HG02763 (cell line): ENCODE results near the gene ITGA11.

Experiments
- ATAC-seq: cut with Tn5 transposase; IDR thresholded peaks from one replicate; pipeline ENCODE4 v1.9.1; 2021; ENCODE audit warnings: mild to moderate bottlenecking, moderate library complexity; ENCODE audit not compliant: unreplicated experiment

ITGA11 gene

DNA sequence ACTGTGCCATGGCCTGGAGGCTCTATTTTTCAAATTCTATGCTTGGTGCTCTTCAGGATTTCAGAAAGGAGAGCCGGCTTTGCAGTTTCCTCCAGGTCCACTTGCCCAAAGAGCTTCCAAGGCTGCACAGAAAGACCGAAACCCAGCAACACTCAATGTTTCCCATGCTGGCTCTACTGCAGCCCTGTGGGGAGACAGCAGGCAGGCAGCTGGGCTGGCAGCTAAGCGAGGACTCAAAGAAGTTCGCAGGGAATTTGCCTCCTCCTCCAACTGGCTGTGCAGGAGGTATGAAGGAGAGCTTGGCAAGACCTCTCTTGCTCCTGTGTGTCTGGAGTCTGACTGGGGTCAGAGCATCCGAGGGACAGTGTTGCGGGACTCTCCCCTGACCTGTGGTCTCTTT lies 17.4 kb upstream of the ITGA11 start:
- no peak for ATAC-seq

GRCh38 chr15:68447976-68448755 lies 16.2 kb upstream of the ITGA11 start:
- ATAC-seq, result no peak

DNA sequence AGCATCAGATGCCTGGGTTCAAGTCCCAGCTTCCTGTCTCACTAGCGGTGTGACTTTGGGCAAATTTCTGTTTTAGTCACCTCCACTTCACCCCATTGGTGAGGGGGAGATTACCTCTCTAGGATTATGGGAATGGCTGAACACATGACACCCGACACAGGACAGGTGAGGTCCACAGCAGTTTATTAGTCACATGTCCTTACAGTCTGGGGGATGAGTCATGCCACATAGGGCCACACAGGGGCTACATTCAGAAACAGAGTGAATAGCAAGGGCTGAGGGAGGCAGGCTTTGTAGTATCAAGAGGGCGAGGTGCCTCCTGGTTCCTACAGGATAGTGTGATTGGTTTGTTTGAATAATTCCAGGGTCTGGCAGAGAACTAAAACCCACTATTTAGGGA lies 15.2 kb upstream of the ITGA11 start:
- no peak for ATAC-seq

GRCh38 chr15:68445351-68445750 lies 13.4 kb upstream of the ITGA11 start:
- no peak for ATAC-seq

- ATAC-seq, result no peak
These were observed 12.4 kb upstream of the ITGA11 start for GRCh38 chr15:68444336-68444735.

DNA sequence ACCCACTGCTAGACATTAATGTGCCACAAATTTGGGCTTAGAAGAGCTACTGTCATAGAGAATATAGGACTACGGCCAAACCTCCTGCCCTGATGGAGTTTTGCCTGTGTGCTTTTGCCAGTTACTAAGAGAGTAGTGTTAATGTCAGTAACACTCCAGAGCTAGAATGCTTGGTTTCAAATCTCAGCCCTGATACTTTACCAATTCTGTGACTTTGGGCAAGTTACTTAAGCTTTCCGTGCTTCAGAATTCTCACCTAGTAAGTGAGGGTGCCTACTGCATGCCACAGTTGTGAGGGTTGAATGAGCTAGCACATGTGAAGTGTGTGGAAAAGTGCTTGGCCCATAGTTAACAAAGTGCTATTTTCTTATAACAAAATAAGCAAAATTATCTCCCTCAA lies 10.9 kb upstream of the ITGA11 start:
- ATAC-seq, result no peak

DNA sequence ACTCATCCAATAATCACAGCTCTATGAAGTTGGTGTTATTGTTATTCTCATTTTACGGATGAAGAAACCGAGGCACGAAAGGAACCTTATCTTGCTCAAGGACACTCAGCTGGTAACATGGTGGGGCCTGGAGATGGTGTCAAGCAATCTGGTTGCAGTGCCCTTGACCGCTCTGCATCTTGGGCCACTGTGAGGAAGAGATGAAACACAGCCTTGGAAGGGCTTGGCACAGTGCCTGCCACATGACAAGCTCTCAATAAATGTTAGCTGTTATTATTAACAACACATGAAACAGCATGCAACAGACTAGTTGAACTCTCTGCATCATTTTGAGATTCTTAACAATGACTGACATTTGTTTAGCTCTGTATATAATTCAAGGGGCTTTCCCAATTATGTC lies 10.1 kb upstream of the ITGA11 start:
- ATAC-seq, result no peak

DNA sequence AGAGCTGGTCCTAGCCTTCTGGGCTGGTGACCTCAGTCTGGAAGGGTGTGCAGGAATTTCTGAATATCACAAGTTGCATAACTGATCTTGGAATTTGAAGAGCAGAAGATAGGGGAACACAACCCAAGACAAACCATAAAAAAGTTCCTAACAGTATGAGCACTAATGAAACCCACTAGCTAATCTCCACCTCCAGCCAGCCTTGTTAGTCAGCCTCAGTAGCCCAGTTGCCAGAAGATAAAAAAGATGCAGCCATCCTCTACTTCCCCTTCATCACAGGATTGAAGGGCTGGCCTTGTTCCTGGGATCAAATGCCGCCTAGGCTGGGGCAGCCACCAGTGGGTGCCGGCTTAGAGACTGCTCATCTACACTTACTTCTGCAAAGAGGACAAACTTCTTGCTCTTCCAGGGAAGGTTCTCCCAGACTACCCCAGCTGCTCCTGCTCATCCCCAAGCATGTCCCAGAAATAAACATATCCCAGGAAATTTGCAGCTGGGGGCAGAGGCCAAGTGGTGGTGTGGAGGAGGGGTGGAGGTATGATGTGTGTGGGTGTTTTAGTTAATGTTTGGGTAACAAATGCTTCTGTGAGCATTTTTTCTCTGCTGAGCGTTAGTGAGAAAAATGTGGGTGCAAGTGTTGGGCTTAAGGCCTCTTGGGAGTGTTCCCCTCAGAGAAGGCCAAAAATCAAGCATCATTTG lies 9.2 kb upstream of the ITGA11 start:
- no peak for ATAC-seq

GRCh38 chr15:68440136-68440535 lies 8.2 kb upstream of the ITGA11 start:
- no peak for ATAC-seq

- no peak for ATAC-seq
These were observed 7.5 kb upstream of the ITGA11 start for GRCh38 chr15:68439506-68439905.

GRCh38 chr15:68436680-68437079 lies 4.7 kb upstream of the ITGA11 start:
- no peak for ATAC-seq

- no peak for ATAC-seq
These were observed 4.0 kb upstream of the ITGA11 start for GRCh38 chr15:68435966-68436365.

DNA sequence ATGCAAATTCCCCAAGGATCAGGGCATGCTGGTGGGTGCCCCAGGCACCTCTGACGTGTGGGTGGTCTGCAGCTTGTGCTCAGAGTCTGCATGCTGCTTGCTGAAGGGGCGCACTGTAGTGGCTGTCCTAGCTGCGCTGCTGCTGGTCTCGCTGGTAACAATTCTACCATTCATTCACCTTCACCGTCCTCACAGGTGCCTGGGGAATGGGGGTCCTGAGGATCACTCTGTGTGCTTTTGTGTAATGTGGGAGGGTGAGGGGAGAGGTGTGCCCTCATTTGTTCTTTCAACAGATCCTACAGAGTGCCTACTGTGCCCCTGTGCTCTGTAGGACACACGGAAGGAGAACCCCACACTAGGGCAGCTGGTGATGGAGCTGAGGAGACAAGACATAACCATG lies 2.1 kb upstream of the ITGA11 start:
- no peak for ATAC-seq

DNA sequence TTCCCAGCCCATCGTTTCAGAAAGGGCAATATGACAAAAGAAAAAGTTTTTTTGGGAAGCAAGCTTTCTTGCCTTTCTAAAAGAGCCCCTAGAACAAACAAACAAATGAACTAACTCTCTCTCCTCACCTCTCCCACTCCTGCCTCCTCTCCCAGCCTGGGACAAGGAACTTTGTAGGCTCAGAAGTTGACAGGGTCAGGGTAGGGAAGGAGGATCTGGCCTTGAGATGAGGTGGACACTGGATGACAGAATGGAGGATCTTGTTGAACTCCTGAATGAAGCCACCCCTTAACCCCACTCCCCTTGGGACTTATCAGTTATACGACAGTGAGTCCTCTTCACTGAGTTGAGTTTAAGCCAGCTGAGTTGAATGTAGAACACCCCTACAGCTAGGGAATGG lies 1.6 kb upstream of the ITGA11 start:
- ATAC-seq, result no peak

GRCh38 chr15:68432441-68433064 lies 590 bp upstream of the ITGA11 start:
- ATAC-seq, result no peak

DNA sequence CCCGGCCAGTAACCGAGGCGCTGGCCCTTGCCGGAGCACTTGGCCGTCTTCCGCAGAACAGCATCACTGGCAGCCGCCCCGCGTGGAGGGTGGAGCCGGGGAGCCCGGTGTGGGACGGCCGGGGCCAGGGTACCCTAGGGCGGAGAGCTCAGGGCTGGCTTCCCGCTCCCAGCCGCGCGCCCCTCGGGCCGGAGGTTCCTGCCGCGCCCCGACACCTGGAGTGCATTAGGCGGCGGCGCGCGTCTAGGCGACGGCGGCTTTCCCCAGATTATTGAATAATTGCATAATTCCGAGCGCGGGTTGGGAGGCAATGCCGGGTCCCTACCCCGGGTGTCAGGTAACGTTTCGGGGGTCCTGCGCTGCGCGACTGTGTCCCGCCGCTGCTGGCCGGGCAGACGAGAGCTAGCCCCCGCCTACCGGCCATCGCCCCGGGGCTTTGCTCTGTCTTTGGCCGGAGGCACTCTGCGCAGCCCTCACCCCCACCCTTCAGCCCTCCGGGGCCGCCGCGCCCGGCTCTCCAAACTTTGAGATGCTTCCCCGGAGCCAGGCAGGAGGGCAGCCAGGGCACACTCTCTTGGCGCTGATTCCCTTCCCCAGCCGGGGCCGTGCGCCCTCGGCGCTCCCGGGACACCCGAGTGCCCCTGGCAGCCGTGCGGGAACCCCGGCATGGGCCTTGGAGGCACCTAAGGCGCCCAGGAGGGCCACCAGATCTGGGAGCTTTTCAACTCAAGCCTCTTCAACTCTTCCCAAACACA lies 749 bp downstream of the ITGA11 start:
- ATAC-seq, result no peak

DNA sequence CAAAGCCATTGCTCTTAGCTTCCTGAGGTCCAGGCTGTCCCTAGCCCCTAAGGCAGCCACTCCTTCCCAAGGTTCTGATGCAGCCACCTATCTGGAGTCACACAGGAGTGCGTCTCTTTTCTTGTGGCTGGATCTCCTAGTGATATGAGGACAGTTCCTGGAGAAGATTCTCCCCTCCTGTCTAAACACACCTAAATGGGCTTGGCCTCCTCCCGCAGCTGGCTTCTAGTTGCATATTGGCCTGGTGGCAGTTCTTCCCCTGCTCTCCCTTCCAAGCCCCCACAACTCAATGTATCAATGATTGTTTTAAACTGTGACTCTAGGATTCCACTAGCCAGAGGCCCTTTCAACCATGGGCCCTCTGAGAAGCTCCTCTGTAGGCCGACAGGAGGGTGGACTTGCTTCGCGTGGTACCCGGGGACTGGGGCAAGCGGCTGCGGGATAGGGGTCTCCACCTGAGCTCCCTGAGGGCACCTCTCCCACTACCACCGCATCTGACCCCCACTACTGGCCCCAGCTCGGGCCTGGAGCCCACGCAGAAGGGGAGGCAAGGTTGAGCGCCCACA lies 1.4 kb downstream of the ITGA11 start:
- ATAC-seq, result no peak

- ATAC-seq, result no peak
These were observed 2.1 kb downstream of the ITGA11 start for GRCh38 chr15:68429691-68430470.

DNA sequence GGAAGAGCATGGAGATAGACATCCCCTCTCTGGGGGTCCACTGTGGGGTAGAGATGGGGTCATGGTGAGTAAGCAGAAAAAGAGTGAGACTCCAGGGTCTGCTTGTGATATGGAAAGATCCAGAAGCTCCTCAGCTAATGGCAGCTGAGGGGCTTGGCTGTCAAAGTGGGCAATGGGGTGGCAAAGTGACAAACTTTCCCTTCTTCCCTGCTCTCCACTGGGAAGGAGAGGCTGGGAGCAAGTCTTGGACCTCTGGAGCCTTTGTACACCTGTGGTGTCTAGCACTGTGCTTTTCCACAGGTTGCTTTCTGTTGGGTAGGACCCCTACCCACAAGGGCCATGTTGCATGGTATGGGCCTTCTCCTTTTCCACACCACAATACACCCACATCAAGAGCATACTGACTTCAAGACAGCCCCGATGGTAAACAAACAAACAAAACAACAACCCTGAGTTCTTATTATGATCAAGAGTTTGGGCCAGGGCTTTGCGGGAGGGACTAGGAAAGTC lies 3.5 kb downstream of the ITGA11 start:
- ATAC-seq, result no peak

DNA sequence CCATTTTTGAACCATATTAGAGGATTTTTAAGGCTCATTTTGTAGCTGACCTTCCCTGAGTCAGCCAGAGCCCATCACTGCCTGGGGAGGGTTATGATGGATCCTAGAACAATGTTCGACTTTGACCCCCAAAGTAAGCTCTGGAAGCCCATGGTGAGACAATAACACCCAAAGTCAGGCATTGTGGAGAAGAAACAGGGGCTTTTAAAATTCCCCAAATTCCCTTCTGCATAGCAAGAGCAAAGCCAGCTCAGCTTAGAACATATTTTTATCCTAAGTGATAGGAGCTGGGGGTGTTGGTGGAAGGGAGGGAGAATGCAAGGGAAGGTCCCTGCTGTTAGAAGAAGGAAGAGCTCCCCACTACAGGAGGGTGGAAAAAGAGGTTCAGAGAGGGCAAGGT lies 4.0 kb downstream of the ITGA11 start:
- no peak for ATAC-seq
